Stromal cell of bone marrow (primary cell): Measurements from ENCODE around the gene XXYLT1.
A peak's percentile ranks its signal among the peaks of the same experiment; 100 is the strongest.
"Not testable (repeated sequence)": the region's sequence is repeated elsewhere in the genome, so short reads cannot be mapped to it uniquely, and the experiment has no call there.

Experiments used
- DNase-seq: peaks from one replicate; pipeline ENCODE4 v3.0.0-alpha.2; 2012; ENCODE audit warnings: low read depth

Gene XXYLT1

DNA sequence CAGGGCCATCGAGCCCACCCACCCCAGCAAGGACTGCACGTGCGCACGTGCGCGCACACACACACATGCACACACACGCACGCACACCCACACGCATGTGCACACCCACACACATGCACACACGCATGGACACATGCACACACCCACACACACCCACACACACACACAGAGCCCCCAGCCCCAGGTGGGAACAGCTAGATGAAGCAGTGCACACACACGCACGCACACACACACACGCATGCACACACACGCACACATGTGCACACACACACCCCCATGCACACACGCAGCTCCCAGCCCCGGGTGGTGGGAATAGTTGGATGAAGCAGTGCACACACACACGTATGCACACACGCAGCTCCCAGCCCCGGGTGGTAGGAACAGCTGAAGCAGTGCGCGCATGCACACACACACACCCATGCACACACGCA is 158.6 kb downstream of the XXYLT1 start:
- DNase-seq: no peak

DNA sequence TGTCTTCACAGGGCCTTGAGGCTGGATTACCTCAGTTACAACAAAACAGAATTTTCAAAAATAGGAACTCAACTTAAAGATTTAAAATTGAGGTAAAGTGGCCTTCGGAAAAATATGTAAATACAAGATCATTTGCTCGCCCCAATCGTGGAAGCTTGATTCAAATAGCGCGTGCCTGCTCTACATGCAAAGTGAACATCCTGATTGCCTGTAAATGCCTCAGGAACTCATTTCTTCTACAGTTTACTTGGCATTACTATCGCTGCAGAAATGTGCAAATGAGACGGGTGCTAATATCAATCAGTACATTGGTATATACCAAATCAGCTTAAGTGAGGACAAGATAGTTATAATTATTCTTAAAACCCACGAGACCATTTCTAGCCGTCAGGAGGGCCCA is 159.2 kb downstream of the XXYLT1 start:
- no peak for DNase-seq

GRCh38 chr3:195111319-195111705 is 159.6 kb downstream of the XXYLT1 start:
- no peak for DNase-seq

DNA sequence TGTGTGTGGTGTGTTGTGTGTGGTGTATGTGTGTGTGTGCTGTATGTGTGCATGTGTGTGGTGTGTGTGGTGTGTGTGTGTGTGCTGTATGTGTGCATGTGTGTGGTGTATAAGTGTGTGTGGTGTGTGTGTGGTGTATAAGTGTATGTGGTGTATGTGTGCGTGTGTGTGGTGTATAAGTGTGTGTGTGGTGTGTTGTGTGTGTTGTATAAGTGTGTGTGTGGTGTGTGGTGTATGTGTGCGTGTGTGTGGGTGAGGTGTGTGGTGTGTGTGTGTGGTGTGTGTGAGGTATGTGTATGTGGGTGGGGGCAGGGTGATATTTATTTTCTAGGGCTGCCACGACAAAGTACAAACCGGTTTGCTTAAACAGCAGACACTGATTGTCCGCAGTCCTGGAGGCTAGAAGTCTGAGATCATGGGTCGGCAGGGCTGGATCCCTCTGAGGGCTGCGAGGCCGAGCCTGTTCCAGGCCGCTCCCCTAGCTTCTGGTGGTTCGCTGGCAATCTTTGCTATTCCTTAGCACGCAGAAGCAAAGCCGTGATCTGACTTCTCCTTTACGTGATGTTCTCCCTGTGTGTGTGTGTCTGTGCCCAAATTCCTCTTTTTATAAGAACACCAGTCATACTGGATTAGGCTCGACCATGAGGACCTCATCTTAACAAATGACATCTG is 160.2 kb downstream of the XXYLT1 start:
- DNase-seq: no peak

DNA sequence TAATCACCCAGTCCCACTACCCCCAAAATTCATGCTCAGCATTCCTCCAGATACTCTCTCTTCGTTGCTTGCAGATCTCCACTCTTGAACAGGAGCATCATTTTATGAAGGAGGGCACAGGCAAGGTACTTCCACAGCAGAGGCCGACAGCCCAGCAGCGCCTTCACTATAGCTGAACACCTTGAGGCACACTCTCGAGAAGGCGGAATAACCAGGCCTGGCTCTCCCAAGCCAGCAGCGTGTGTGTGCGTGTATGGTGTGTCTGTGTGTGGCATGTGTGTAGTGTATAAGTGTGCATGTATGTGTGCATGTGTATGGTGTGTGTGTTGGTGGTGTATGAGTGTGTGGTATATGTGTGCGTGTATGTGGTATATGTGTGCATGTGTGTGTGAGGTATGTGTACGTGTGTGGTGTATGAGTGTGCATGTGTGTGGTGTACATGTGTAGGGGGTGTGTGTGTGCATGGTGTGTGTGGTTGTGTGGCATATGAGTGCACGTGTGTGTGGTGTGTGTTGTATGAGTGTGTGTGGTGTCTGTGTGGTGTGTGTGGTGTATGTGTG is 161.8 kb downstream of the XXYLT1 start:
- DNase-seq: no peak

- DNase-seq: no peak
Observed at GRCh38 chr3:195107593-195107992, 163.4 kb downstream of the XXYLT1 start.

DNA sequence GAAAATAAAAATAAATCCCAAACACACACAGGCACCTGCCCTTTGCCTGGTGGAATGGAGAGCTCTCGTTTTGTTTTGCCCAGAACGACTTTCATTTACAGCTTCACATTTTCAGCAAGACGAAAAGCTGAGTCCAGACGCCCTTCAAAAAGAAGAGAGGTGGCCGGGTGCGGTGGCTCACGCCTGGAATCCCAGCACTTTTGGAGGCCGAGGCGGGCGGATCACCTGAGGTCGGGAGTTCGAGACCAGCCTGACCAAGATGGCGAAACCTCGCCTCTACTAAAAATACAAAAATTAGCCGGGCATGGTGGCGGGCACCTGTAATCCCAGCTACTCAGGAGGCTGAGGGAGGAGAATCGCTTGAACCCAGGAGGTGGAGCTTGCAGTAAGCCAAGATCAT is 163.9 kb downstream of the XXYLT1 start:
- DNase-seq: not testable (repeated sequence)

- DNase-seq: no peak
Observed at GRCh38 chr3:195106418-195106906, 164.5 kb downstream of the XXYLT1 start.

GRCh38 chr3:195105841-195106417 is 165.0 kb downstream of the XXYLT1 start:
- DNase-seq: no peak

GRCh38 chr3:195105389-195105788 is 165.6 kb downstream of the XXYLT1 start:
- no peak for DNase-seq

- no peak for DNase-seq
Observed at GRCh38 chr3:195104340-195104739, 166.6 kb downstream of the XXYLT1 start.

DNA sequence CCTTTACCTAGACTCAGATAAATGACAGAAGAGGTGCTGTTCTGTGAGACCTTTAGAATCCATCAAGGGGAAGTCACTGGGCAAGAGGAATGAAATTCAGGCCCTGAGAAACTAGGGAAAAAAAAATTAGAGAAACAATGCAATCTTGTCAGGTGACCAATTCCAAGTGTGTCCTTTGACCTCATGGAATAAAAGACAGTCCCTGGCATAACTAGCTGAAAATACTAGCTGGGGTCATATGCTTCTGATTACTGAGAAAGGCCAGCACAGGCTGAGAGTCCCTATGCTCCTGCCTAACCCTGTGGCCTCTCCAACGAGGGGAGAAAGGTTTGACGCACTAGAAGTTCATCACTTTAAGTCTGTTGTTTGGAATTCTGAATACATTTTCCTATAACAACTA is 167.3 kb downstream of the XXYLT1 start:
- DNase-seq: no peak

- peak; percentile 91 for DNase-seq
Observed at GRCh38 chr3:195102609-195103467, 168.1 kb downstream of the XXYLT1 start.

DNA sequence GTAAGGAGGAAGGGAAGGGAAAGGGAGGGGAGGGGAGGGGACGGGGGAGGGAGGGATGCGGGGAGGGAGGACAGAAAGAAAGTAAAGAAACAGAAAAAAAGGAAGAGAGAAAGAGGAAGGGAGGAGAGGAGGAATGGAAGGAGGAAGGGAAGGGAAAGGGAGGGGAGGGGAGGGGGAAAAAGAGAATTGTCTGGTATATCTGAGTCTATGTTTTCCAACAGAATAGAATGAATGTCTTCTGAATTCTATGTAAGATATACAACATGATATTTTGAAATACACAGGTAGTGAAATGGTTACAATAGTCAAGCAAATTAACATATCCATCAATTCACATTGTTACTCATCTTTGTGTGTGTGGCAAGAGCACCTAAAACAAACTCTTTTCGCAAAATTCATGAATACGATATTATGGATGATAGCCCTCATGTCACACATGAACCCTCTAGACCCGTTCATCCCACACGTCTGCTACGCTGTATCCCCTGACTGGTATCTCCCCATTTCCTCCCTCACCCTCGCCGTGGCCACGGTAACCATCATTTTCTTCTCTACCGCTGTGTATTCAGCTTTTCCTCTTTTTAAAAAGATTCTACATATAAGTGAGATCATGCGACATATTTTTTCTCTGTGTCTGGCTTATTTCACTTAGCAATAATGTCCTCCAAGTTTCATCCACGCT is 168.9 kb downstream of the XXYLT1 start:
- no peak for DNase-seq

- no peak for DNase-seq
Observed at GRCh38 chr3:195101001-195101583, 169.9 kb downstream of the XXYLT1 start.

GRCh38 chr3:195099951-195100785 is 170.8 kb downstream of the XXYLT1 start:
- DNase-seq: no peak

DNA sequence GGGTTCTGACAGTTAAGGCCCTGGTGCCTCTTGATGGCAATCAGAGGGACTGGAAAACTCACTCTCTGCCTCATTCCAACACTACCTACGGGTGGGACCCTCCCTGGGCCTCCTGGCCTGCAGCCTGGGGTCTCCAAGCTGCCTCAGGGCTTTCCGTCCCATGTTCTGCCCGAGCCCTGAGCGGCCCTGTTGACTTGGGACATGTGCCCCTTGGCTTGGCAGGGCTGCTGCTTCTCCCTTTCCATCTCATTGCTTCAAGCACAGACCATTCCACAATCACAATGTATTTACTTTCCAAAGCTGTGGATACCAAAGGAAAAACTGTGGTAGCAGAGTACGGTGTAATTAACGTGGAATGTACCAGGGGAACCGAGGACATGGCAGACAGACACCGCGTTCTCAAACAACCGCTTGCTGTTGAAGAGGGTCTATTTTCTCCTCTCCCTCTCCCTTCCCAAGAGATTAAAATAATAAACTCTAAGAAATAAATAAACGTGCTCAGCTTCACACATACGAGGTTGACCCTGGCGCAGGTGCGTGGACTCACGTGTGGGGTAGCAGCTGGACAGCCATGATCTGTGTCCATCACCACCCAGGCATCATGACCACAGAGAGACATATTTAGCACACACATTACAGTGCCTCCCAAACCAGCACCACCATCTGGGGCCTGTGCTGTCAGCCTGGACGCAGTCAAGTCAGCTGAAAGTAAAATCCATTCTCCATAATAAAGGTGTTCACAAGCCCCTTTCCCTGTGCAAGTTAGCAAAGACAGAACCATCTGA is 172.0 kb downstream of the XXYLT1 start:
- no peak for DNase-seq

DNA sequence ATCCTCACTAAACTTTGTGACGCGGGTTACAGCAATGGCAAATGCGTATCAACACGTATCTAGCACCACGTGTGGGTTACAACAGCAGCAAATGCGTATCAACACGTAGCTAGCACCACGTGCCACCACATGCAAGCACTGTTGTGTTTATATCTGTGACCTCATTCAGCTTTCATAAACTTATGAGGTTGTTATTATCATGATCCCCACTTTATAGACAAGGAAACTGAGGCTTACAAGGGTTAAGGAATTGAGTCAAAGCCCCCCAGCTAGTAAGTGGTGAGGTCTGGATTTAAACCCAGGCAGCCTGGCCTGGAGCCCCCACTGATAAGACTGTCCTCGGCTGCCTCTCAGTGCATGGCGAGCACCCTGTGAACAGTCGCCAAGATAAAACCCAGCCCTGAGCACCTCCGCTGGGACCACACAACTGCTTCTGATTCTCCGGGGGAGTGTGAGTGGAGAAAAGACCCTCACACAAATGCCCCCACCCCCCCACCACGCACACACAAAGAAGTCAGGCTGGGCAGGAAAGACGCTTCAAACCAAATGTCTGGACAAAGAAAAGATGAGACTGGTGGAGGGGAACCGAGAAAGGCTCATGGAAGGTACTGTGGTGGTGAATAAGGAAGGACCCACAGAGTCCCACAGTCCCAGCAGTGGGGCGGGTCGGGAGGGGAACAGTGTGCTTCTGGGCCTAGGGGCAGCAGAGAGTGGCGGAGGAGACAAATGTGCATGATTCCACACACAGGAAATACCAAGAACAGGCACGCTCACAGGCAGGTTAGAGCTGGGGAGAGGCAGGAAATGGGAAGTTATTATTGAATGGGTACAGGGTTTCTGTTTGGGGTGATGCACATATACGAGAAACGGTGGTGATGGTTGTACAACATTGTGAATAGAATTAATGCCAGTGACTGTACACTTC is 173.4 kb downstream of the XXYLT1 start:
- no peak for DNase-seq
